Parathyroid adenoma (tissue), 2 donors: ENCODE data around the gene ZNF277.

Experiments
- H2AFZ ChIP-seq: fragments of 300-600 bp; sonication (generic); one replicate; pipeline ENCODE4 v1.7.0; 2017; ENCODE audit warnings: antibody characterized with exemption, mild to moderate bottlenecking
- H3K27ac ChIP-seq: fragments of 300-600 bp; sonication (generic); one replicate; pipeline ENCODE4 v1.7.0; 2017
- H3K27me3 ChIP-seq: fragments of 300-600 bp; sonication (generic); one replicate; pipeline ENCODE4 v1.7.0; 2017; ENCODE audit warnings: low read length; ENCODE audit not compliant: control insufficient read depth, insufficient read depth
- H3K36me3 ChIP-seq: fragments of 300-600 bp; sonication (generic); one replicate; pipeline ENCODE4 v1.7.0; 2017; ENCODE audit warnings: low read length; ENCODE audit not compliant: control insufficient read depth, insufficient read depth
- H3K4me1 ChIP-seq: fragments of 300-600 bp; sonication (generic); one replicate; pipeline ENCODE4 v1.7.0; 2017; ENCODE audit warnings: control low read depth
- H3K4me2 ChIP-seq: fragments of 300-600 bp; sonication (generic); one replicate; pipeline ENCODE4 v1.7.0; 2017; ENCODE audit warnings: low read length
- H3K4me3 ChIP-seq: fragments of 300-600 bp; sonication (generic); one replicate; pipeline ENCODE4 v1.7.0; 2017; ENCODE audit warnings: low read depth, low read length
- H3K79me2 ChIP-seq: fragments of 300-600 bp; sonication (generic); one replicate; pipeline ENCODE4 v1.7.0; 2017; ENCODE audit warnings: control low read depth
- H3K9ac ChIP-seq: fragments of 300-600 bp; sonication (generic); one replicate; pipeline ENCODE4 v1.7.0; 2017; ENCODE audit warnings: mild to moderate bottlenecking
- H3K9me3 ChIP-seq: fragments of 300-600 bp; sonication (generic); one replicate; pipeline ENCODE4 v1.7.0; 2017; ENCODE audit warnings: low read length; ENCODE audit not compliant: control insufficient read depth
- CTCF ChIP-seq: fragments of 300-600 bp; sonication (generic); IDR thresholded peaks from one replicate; pipeline ENCODE4 v1.7.0; 2017; ENCODE audit warnings: antibody characterized with exemption, mild to moderate bottlenecking
- donor health status: primary hyperparathyroidism.

ZNF277 gene

DNA sequence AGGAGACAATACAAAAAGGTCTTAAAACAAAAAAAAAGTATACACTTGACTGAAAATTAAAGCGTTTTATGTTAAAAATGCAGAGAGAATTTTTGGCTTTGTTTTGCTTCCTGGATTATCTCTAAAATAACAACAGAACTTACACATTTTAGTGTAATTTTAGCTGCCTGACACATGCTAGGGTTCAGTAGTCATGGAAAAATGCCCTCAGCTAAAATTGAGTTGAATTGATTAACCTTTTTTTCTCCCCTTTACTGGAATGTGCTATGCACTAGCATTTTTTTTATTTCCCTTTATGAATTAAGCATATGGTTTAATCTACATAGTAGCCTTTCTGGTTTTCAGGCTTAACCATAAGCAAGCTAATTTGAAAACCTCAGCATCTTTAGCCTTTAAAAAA lies 89.9 kb downstream of the ZNF277 start:
- no peak overlapping the region for H3K9ac ChIP-seq
- H3K79me2 ChIP-seq, result no peaks in the 10 kb centered on the region
- H3K4me1 ChIP-seq, result no peaks in the 10 kb centered on the region
- H3K9me3 ChIP-seq, result no peaks in the 10 kb centered on the region
- no peak overlapping the region for H2AFZ ChIP-seq
- H3K4me2 ChIP-seq, result no peak overlapping the region
- no peaks in the 10 kb centered on the region for H3K36me3 ChIP-seq
- H3K27ac ChIP-seq, result no peak overlapping the region
- no peak for TF ChIP-seq CTCF
- H3K4me3 ChIP-seq, result no peak overlapping the region
- no peaks in the 10 kb centered on the region for H3K27me3 ChIP-seq

- no peak overlapping the region for H3K27ac ChIP-seq
- no peaks in the 10 kb centered on the region for H3K27me3 ChIP-seq
- H3K9me3 ChIP-seq, result no peaks in the 10 kb centered on the region
- H3K4me2 ChIP-seq, result no peak overlapping the region
- no peak overlapping the region for H3K4me3 ChIP-seq
- no peak overlapping the region for H3K9ac ChIP-seq
- no peaks in the 10 kb centered on the region for H3K79me2 ChIP-seq
- H3K4me1 ChIP-seq, result no peaks in the 10 kb centered on the region
- H3K36me3 ChIP-seq, result no peaks in the 10 kb centered on the region
- TF ChIP-seq CTCF, result no peak
- H2AFZ ChIP-seq, result no peak overlapping the region
Measured at GRCh38 chr7:112297681-112298080, 91.2 kb downstream of the ZNF277 start.

GRCh38 chr7:112298543-112299100 lies 92.1 kb downstream of the ZNF277 start:
- no peaks in the 10 kb centered on the region for H3K4me1 ChIP-seq
- H3K9me3 ChIP-seq, result no peaks in the 10 kb centered on the region

DNA sequence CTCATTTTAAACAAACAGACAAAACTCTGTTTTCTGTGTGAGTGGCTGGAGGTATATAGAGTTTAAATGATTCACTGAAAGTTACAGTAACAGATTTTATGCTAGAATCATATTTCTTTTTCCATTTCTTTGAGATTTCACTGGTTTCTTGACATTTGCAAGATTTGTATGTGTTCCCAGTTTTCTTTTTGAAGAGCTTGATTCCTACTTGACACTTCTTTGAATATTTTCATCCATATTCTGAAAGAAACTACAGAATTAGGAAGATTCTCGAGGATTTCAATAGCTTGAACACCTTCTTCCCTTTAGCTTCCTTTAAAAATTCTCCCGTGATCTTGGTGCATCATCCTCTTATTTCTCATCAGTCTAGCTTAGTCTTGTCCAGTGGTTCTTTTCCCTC lies 93.6 kb downstream of the ZNF277 start:
- no peaks in the 10 kb centered on the region for H3K4me1 ChIP-seq
- H3K9ac ChIP-seq, result no peak overlapping the region
- H3K79me2 ChIP-seq, result no peaks in the 10 kb centered on the region
- no peak overlapping the region for H3K4me2 ChIP-seq
- TF ChIP-seq CTCF, result no peak
- H3K36me3 ChIP-seq, result no peaks in the 10 kb centered on the region
- no peak overlapping the region for H2AFZ ChIP-seq
- H3K4me3 ChIP-seq, result no peak overlapping the region
- no peak overlapping the region for H3K27ac ChIP-seq
- no peaks in the 10 kb centered on the region for H3K27me3 ChIP-seq
- H3K9me3 ChIP-seq, result no peaks in the 10 kb centered on the region

More at GRCh38 chr7:112298543-112299100, 92.1 kb downstream of the ZNF277 start:
- H3K4me2 ChIP-seq, result no peak overlapping the region
- no peak overlapping the region for H3K9ac ChIP-seq
- H2AFZ ChIP-seq, result no peak overlapping the region
- H3K27ac ChIP-seq, result no peak overlapping the region
- H3K36me3 ChIP-seq, result no peaks in the 10 kb centered on the region
- H3K27me3 ChIP-seq, result no peaks in the 10 kb centered on the region
- no peaks in the 10 kb centered on the region for H3K79me2 ChIP-seq
- TF ChIP-seq CTCF, result no peak
- no peak overlapping the region for H3K4me3 ChIP-seq

DNA sequence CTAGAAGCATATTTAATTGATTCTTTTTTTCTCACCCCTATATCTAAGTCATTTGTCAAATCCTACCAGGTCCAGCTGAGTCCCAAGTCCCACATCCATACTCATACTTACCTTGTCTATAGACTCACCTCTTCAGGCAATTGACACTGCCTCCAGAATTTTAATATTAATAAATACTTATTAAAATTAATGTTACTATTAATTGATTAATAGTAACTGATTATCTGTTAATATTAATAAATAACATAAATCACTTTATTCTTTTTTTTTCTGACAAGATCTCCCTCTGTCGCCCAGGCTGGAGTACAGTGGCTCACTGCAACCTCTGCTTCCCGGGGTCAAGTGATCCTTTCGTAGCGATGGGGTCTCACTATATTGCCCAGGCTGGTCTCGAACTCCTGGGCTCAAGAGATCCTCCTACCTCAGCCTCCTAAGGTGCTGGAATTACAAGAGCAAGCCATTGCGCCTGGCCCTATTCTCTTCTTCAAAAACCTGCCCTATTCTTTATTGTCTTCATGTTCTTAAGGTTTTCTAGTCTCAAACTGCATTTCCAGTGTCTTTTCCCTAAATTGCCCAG lies 94.4 kb downstream of the ZNF277 start:
- H3K27me3 ChIP-seq, result no peaks in the 10 kb centered on the region
- no peaks in the 10 kb centered on the region for H3K79me2 ChIP-seq
- no peak overlapping the region for H2AFZ ChIP-seq
- H3K36me3 ChIP-seq, result no peaks in the 10 kb centered on the region
- no peak overlapping the region for H3K4me3 ChIP-seq
- no peaks in the 10 kb centered on the region for H3K9me3 ChIP-seq
- no peak overlapping the region for H3K4me2 ChIP-seq
- H3K4me1 ChIP-seq, result no peaks in the 10 kb centered on the region
- H3K9ac ChIP-seq, result no peak overlapping the region
- TF ChIP-seq CTCF, result no peak
- no peak overlapping the region for H3K27ac ChIP-seq
